ENCODE data around the gene LAMP2. TPM values are rescaled to one million over a fixed set of nuclear protein-coding genes. Genes with fewer than 3 reads are reported as not detected.
"Not testable (repeated sequence)": the region's sequence is repeated elsewhere in the genome, so short reads cannot be mapped to it uniquely, and the experiment has no call there.

Gene LAMP2
- total RNA-seq, 1 experiment from 2014 or later: 132 TPM

DNA sequence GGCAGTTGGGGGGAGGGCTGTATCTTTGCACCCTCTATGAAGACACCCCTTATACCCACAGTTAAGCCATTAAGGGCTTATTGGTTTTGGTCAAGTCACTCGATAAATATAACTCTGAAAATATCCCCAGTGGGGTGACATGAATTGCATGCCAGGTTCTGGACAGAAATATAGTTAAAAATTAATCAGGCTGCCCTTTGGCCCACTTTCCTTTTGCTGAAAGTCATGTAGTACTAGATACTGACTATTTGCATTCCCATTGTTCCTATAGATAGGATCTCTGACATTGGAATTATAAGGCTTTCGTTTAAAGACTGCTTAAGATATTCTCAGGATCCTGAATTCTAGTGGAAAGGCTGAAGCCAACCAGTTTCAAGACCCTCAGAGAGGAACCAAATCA lies 43.5 kb upstream of the LAMP2 start:
- Mint-ChIP-seq H3K9me3 (ENCODE audit: low read depth, unreplicated experiment) (no peaks in the 10 kb centered on the region), H3K4me3 (ENCODE audit: low read depth, unreplicated experiment) (no peak overlapping the region), H3K4me1 (ENCODE audit: low read depth, unreplicated experiment) (peaks cover 33% of the 10 kb centered on the region), H3K27me3 (ENCODE audit: unreplicated experiment) (no peaks in the 10 kb centered on the region), H3K27ac (ENCODE audit: unreplicated experiment) (no peak overlapping the region), H3K36me3 (ENCODE audit: insufficient read depth, unreplicated experiment) (peaks cover 5% of the 10 kb centered on the region)
- CTCF ChIA-PET: no interaction called here
- DNase-seq: peak; percentile 7
- no peak for TF ChIP-seq CTCF (IDR thresholded peaks at IDR 0.05; ENCODE audit: unreplicated experiment)
- BruUV-seq (replicated peaks): no TSS peak
- intact Hi-C loops (cut with micrococcal nuclease; ENCODE audit: unreplicated experiment): loop anchor here (5.0 to 10.0 kb wide), 2 partner anchors 92 to 260 kb away; partner anchors contain the start of gene MCTS1

- TF ChIP-seq CTCF (IDR thresholded peaks at IDR 0.05; ENCODE audit: unreplicated experiment): no peak
- H3K27ac Mint-ChIP-seq (ENCODE audit: unreplicated experiment): no peak overlapping the region
- peaks cover 29% of the 10 kb centered on the region for H3K4me1 Mint-ChIP-seq (ENCODE audit: low read depth, unreplicated experiment)
- H3K9me3 Mint-ChIP-seq (ENCODE audit: low read depth, unreplicated experiment): no peaks in the 10 kb centered on the region
- H3K27me3 Mint-ChIP-seq (ENCODE audit: unreplicated experiment): no peaks in the 10 kb centered on the region
- no peak overlapping the region for H3K4me3 Mint-ChIP-seq (ENCODE audit: low read depth, unreplicated experiment)
- intact Hi-C loops (cut with micrococcal nuclease; ENCODE audit: unreplicated experiment): loop anchor here (5.0 to 10.0 kb wide), 2 partner anchors 93 to 260 kb away; partner anchors contain the start of gene MCTS1
- peaks cover 5% of the 10 kb centered on the region for H3K36me3 Mint-ChIP-seq (ENCODE audit: insufficient read depth, unreplicated experiment)
- BruUV-seq (replicated peaks): no TSS peak
- CTCF ChIA-PET: no interaction called here
- no peak for DNase-seq
Measured at GRCh38 chrX:120512222-120512621, 43.1 kb upstream of the LAMP2 start.

GRCh38 chrX:120504569-120504968 lies 35.5 kb upstream of the LAMP2 start:
- intact Hi-C loops (cut with micrococcal nuclease; ENCODE audit: unreplicated experiment): no loop called here
- no TSS peak for BruUV-seq (replicated peaks)
- Mint-ChIP-seq H3K4me1 (ENCODE audit: low read depth, unreplicated experiment) (no peaks in the 10 kb centered on the region), H3K9me3 (ENCODE audit: low read depth, unreplicated experiment) (no peaks in the 10 kb centered on the region), H3K36me3 (ENCODE audit: insufficient read depth, unreplicated experiment) (no peaks in the 10 kb centered on the region), H3K27ac (ENCODE audit: unreplicated experiment) (no peak overlapping the region), H3K4me3 (ENCODE audit: low read depth, unreplicated experiment) (no peak overlapping the region), H3K27me3 (ENCODE audit: unreplicated experiment) (no peaks in the 10 kb centered on the region)
- no peak for DNase-seq
- CTCF ChIA-PET: no interaction called here
- TF ChIP-seq CTCF (IDR thresholded peaks at IDR 0.05; ENCODE audit: unreplicated experiment): no peak

- no peaks in the 10 kb centered on the region for H3K4me1 Mint-ChIP-seq (ENCODE audit: low read depth, unreplicated experiment)
- H3K36me3 Mint-ChIP-seq (ENCODE audit: insufficient read depth, unreplicated experiment): no peaks in the 10 kb centered on the region
- intact Hi-C loops (cut with micrococcal nuclease; ENCODE audit: unreplicated experiment): no loop called here
- CTCF ChIA-PET: no interaction called here
- H3K4me3 Mint-ChIP-seq (ENCODE audit: low read depth, unreplicated experiment): no peak overlapping the region
- BruUV-seq (replicated peaks): no TSS peak
- no peak for DNase-seq
- H3K9me3 Mint-ChIP-seq (ENCODE audit: low read depth, unreplicated experiment): no peaks in the 10 kb centered on the region
- TF ChIP-seq CTCF (IDR thresholded peaks at IDR 0.05; ENCODE audit: unreplicated experiment): no peak
- peak overlapping the region; percentile 13 for H3K27ac Mint-ChIP-seq (ENCODE audit: unreplicated experiment)
- no peaks in the 10 kb centered on the region for H3K27me3 Mint-ChIP-seq (ENCODE audit: unreplicated experiment)
Measured at GRCh38 chrX:120499301-120500072, 30.4 kb upstream of the LAMP2 start.

DNA sequence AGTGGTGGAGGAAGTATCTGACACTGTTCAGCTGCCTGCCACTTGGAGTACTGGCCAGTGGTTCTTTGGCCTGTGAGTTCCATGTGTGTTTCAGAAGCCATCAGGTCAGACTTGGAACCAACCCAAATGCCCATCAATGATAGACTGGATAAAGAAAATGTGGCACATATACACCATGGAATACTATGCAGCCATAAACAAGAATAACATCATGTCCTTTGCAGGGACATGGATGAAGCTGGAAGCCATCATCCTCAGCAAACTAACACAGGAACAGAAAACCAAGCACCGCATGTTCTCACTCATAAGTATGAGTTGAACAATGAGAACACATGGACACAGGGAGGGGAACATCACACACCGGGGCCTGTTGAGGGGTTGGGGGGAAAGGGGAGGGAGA lies 21.0 kb upstream of the LAMP2 start:
- H3K36me3 Mint-ChIP-seq (ENCODE audit: insufficient read depth, unreplicated experiment); intact Hi-C loops (cut with micrococcal nuclease; ENCODE audit: unreplicated experiment); CTCF ChIA-PET: not testable (repeated sequence)

More for the DNA sequence above, 21.0 kb upstream of the LAMP2 start:
- BruUV-seq (replicated peaks); H3K4me3 Mint-ChIP-seq (ENCODE audit: low read depth, unreplicated experiment); DNase-seq; H3K27me3 Mint-ChIP-seq (ENCODE audit: unreplicated experiment); H3K9me3 Mint-ChIP-seq (ENCODE audit: low read depth, unreplicated experiment); H3K27ac Mint-ChIP-seq (ENCODE audit: unreplicated experiment): not testable (repeated sequence)
- peaks cover 15% of the 10 kb centered on the region for H3K4me1 Mint-ChIP-seq (ENCODE audit: low read depth, unreplicated experiment)
